Measurements from ENCODE around the gene MRC2.

Gene MRC2

GRCh38 chr17:62665599-62665998, 38.1 kb downstream of the MRC2 start:
- DNase-seq (ENCODE audit: low spot score) = no peak
- no peak for TF ChIP-seq CTCF (IDR thresholded peaks at IDR 0.05; ENCODE audit: extremely low read depth, missing control alignments)

GRCh38 chr17:62666061-62666800, 38.8 kb downstream of the MRC2 start:
- TF ChIP-seq CTCF (IDR thresholded peaks at IDR 0.05; ENCODE audit: extremely low read depth, missing control alignments) = no peak
- DNase-seq (ENCODE audit: low spot score) = no peak

GRCh38 chr17:62666801-62667591, 39.5 kb downstream of the MRC2 start:
- no peak for TF ChIP-seq CTCF (IDR thresholded peaks at IDR 0.05; ENCODE audit: extremely low read depth, missing control alignments)

GRCh38 chr17:62668091-62668804, 40.8 kb downstream of the MRC2 start:
- no peak for TF ChIP-seq CTCF (IDR thresholded peaks at IDR 0.05; ENCODE audit: extremely low read depth, missing control alignments)
- DNase-seq (ENCODE audit: low spot score) = no peak

More at GRCh38 chr17:62666801-62667591, 39.5 kb downstream of the MRC2 start:
- no peak for DNase-seq (ENCODE audit: low spot score)

GRCh38 chr17:62670202-62670821, 42.8 kb downstream of the MRC2 start:
- TF ChIP-seq CTCF (IDR thresholded peaks at IDR 0.05; ENCODE audit: extremely low read depth, missing control alignments) = no peak
- DNase-seq (ENCODE audit: low spot score) = no peak

- DNase-seq (ENCODE audit: low spot score) = no peak
- TF ChIP-seq CTCF (IDR thresholded peaks at IDR 0.05; ENCODE audit: extremely low read depth, missing control alignments) = no peak
Observed at GRCh38 chr17:62671553-62671952, 44.1 kb downstream of the MRC2 start.

Data from GM20000 (cell line).